Glutamatergic neuron (in vitro differentiated cells): Measurements from ENCODE around the gene ADK. TPM values are rescaled to one million over a fixed set of nuclear protein-coding genes. Genes with fewer than 3 reads are reported as not detected.

ENCODE experiments used
- DNase-seq: peaks from one replicate; pipeline ENCODE4 v3.0.0; 2022
- H3K27ac Mint-ChIP-seq: one replicate; pipeline ENCODE4 v1.8.0; 2020; ENCODE audit warnings: mild to moderate bottlenecking, mixed read lengths, inconsistent platforms; ENCODE audit not compliant: unreplicated experiment
- H3K27me3 Mint-ChIP-seq: one replicate; pipeline ENCODE4 v1.8.0; 2020; ENCODE audit warnings: mild to moderate bottlenecking, moderate library complexity, mixed read lengths, inconsistent platforms; ENCODE audit not compliant: unreplicated experiment
- H3K36me3 Mint-ChIP-seq: one replicate; pipeline ENCODE4 v1.8.0; 2020; ENCODE audit warnings: mild to moderate bottlenecking, mixed read lengths, inconsistent platforms; ENCODE audit not compliant: unreplicated experiment
- H3K4me1 Mint-ChIP-seq: one replicate; pipeline ENCODE4 v1.8.0; 2020; ENCODE audit warnings: mild to moderate bottlenecking, low read depth, mixed read lengths, inconsistent platforms; ENCODE audit not compliant: unreplicated experiment
- H3K4me3 Mint-ChIP-seq: one replicate; pipeline ENCODE4 v1.8.0; 2020; ENCODE audit warnings: mild to moderate bottlenecking, mixed read lengths, inconsistent platforms; ENCODE audit not compliant: unreplicated experiment
- H3K9me3 Mint-ChIP-seq: one replicate; pipeline ENCODE4 v1.8.0; 2020; ENCODE audit warnings: mild to moderate bottlenecking, moderate library complexity, mixed read lengths, inconsistent platforms; ENCODE audit not compliant: unreplicated experiment
- CTCF ChIP-seq: fragments of 200-600 bp; sonication (generic); IDR thresholded peaks from one replicate; pipeline ENCODE4 v1.5.0; 2021; ENCODE audit not compliant: partially characterized antibody, unreplicated experiment
- total RNA-seq: library from RNA; stranded (reverse); fragmentation: NEBNext Ultra II Directional; extraction: Animal tissue kit (Norgen Biotek cat#: 25700); gene quantifications from one replicate; pipeline ENCODE4 v1.2.1, GENCODE V29; 2021; ENCODE audit not compliant: unreplicated experiment

ADK gene
- total RNA-seq, 1 donor from 2014 or later, result 16.4 TPM

DNA sequence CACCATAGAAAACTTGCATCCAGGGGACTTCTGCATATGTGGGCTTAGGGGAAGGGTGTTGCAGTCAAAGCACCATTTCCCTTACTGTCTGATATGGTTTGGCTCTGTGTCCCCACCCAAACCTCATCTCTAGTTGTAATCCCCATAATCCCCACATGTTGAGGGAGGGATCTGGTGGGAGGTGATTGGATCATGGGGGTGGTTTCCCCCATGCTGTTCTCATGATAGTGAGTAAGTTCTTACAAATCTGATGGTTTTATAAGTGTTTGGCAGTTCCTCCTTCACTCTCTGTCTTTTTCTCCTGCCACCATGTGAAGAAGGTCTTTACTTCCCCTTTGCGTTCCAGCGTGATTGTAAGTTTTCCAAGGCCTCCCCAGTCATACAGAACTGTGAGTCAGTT is 177.4 kb downstream of the ADK start:
- TF ChIP-seq CTCF, result no peak
- Mint-ChIP-seq H3K4me3 (no peak overlapping the region), H3K27ac (no peak overlapping the region), H3K27me3 (no peaks in the 10 kb centered on the region), H3K9me3 (no peaks in the 10 kb centered on the region), H3K36me3 (no peaks in the 10 kb centered on the region), H3K4me1 (no peaks in the 10 kb centered on the region)
- DNase-seq, result no peak

GRCh38 chr10:74329873-74330272 is 178.9 kb downstream of the ADK start:
- no peak for DNase-seq
- no peak for TF ChIP-seq CTCF
- Mint-ChIP-seq H3K9me3 (no peaks in the 10 kb centered on the region), H3K4me3 (no peak overlapping the region), H3K36me3 (no peaks in the 10 kb centered on the region), H3K27me3 (no peaks in the 10 kb centered on the region), H3K27ac (no peak overlapping the region), H3K4me1 (no peaks in the 10 kb centered on the region)

DNA sequence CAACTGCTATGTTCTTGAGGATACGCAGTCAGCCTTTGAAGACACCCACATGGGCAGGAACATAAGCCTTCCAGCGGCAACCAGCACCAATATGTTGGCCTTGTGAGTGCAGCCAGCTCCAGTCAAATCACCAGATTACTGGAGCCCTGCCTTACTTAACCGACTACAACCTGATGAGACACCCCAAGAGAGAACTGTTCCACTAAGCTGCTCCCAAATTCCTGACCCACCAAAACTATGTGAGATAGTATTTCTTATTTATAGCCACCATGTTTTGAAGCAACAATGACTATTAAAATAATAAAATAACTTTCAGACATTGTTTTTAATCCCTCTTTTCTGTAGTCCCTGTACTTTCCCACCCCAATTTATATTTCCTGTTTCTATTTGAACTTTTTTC is 179.6 kb downstream of the ADK start:
- H3K36me3 Mint-ChIP-seq, result no peaks in the 10 kb centered on the region
- no peaks in the 10 kb centered on the region for H3K9me3 Mint-ChIP-seq
- H3K27me3 Mint-ChIP-seq, result no peaks in the 10 kb centered on the region
- H3K4me3 Mint-ChIP-seq, result no peak overlapping the region
- TF ChIP-seq CTCF, result no peak
- no peak overlapping the region for H3K27ac Mint-ChIP-seq
- no peaks in the 10 kb centered on the region for H3K4me1 Mint-ChIP-seq
- no peak for DNase-seq

- no peaks in the 10 kb centered on the region for H3K27me3 Mint-ChIP-seq
- DNase-seq, result no peak
- no peak overlapping the region for H3K27ac Mint-ChIP-seq
- no peak for TF ChIP-seq CTCF
- H3K4me3 Mint-ChIP-seq, result no peak overlapping the region
- no peaks in the 10 kb centered on the region for H3K4me1 Mint-ChIP-seq
- H3K36me3 Mint-ChIP-seq, result no peaks in the 10 kb centered on the region
- no peaks in the 10 kb centered on the region for H3K9me3 Mint-ChIP-seq
These were observed 181.4 kb downstream of the ADK start for GRCh38 chr10:74332398-74332797.

GRCh38 chr10:74333174-74333573 is 182.2 kb downstream of the ADK start:
- no peak overlapping the region for H3K4me3 Mint-ChIP-seq
- no peak overlapping the region for H3K27ac Mint-ChIP-seq
- H3K27me3 Mint-ChIP-seq, result no peaks in the 10 kb centered on the region

More at GRCh38 chr10:74333174-74333573, 182.2 kb downstream of the ADK start:
- H3K36me3 Mint-ChIP-seq, result no peaks in the 10 kb centered on the region
- no peak for TF ChIP-seq CTCF
- H3K4me1 Mint-ChIP-seq, result no peaks in the 10 kb centered on the region
- no peaks in the 10 kb centered on the region for H3K9me3 Mint-ChIP-seq
- no peak for DNase-seq
